PC-9 (cell line): ENCODE data around the gene NOBOX. TPM values are rescaled to one million over a fixed set of nuclear protein-coding genes. Genes with fewer than 3 reads are reported as not detected.

Experiments used
- BruUV-seq: library from RNA; stranded (reverse); fragments of 400-500 nt; replicated peaks from 2 replicates; lab custom pipeline; 2021; lab: Mats Ljungman, UMichigan
- CTCF ChIA-PET: fragments of 300-600 bp; sonication (Branson Sonifier 250); formaldehyde crosslinking; loops from one replicate; lab custom pipeline; 2022; ENCODE audit warnings: antibody characterized with exemption; lab: Charles Lee
- POLR2A ChIA-PET: fragments of 300-600 bp; sonication (Branson Sonifier 250); formaldehyde crosslinking; loops from one replicate; lab custom pipeline; 2022; ENCODE audit warnings: antibody characterized with exemption; ENCODE audit not compliant: unreplicated experiment; lab: Charles Lee
- DNase-seq, 2 experiments: peaks; one replicate each; pipeline versions ENCODE4 v3.0.0 to v3.0.0-alpha.2; 2015 to 2022; ENCODE audit warnings: mixed read lengths in 1 of 2
- H2AFZ ChIP-seq: fragments of 200-600 bp; sonication (generic); 2 replicates; pipeline ENCODE4 v1.8.1; 2017; ENCODE audit warnings: antibody characterized with exemption
- H3F3A ChIP-seq: fragments of 200-600 bp; sonication (generic); 2 replicates; pipeline ENCODE4 v1.8.1; 2017; ENCODE audit warnings: antibody characterized with exemption, mild to moderate bottlenecking, low read depth; ENCODE audit not compliant: insufficient read depth
- H3K27ac ChIP-seq: fragments of 200-600 bp; sonication (generic); 2 replicates; pipeline ENCODE4 v1.6.1; 2016; ENCODE audit warnings: mixed run types
- H3K27me3 ChIP-seq: fragments of 200-600 bp; sonication (generic); 2 replicates; pipeline ENCODE4 v1.6.1; 2016; ENCODE audit warnings: low read depth, mixed run types; ENCODE audit not compliant: insufficient read depth
- H3K36me3 ChIP-seq: fragments of 200-600 bp; sonication (generic); 2 replicates; pipeline ENCODE4 v1.6.1; 2016; ENCODE audit warnings: low read depth, mixed run types
- H3K4me1 ChIP-seq: fragments of 200-600 bp; sonication (generic); replicated peaks from 2 replicates; pipeline ENCODE4 v1.6.1; 2016; ENCODE audit warnings: mixed run types; ENCODE audit not compliant: insufficient read depth
- H3K4me2 ChIP-seq: fragments of 200-600 bp; sonication (generic); 2 replicates; pipeline ENCODE4 v1.6.1; 2017; ENCODE audit warnings: mixed run types
- H3K4me3 ChIP-seq: fragments of 200-600 bp; sonication (generic); 2 replicates; pipeline ENCODE4 v1.6.1; 2016; ENCODE audit warnings: mixed run types
- H3K79me2 ChIP-seq: fragments of 200-600 bp; sonication (generic); 2 replicates; pipeline ENCODE4 v1.6.1; 2017; ENCODE audit warnings: low read depth, mixed run types
- H3K9me2 ChIP-seq: fragments of 200-600 bp; sonication (generic); 2 replicates; pipeline ENCODE4 v1.8.1; 2017; ENCODE audit warnings: mild to moderate bottlenecking; ENCODE audit not compliant: insufficient read depth
- H3K9me3 ChIP-seq: fragments of 200-600 bp; sonication (generic); 2 replicates; pipeline ENCODE4 v1.8.1; 2016; ENCODE audit warnings: low read depth; ENCODE audit not compliant: insufficient read depth
- H4K20me1 ChIP-seq: fragments of 200-600 bp; sonication (generic); 2 replicates; pipeline ENCODE4 v1.8.1; 2017; ENCODE audit not compliant: insufficient read depth
- CTCF ChIP-seq: fragments of 200-600 bp; sonication (generic); conservative IDR thresholded peaks from 2 replicates; pipeline ENCODE4 v1.6.1; 2017; ENCODE audit warnings: mixed run types, antibody characterized with exemption, mild to moderate bottlenecking, moderate library complexity
- EZH2 ChIP-seq: fragments of 200-600 bp; sonication (generic); IDR thresholded peaks from 2 replicates; pipeline ENCODE4 v1.8.0; 2017; ENCODE audit warnings: antibody characterized with exemption, low read depth
- intact Hi-C: fragments of 100-400 bp; cut with micrococcal nuclease; formaldehyde crosslinking; loops from one replicate; pipeline ENCODE4 v1.10.0; 2022; ENCODE audit not compliant: unreplicated experiment
- total RNA-seq: library from RNA; stranded (reverse); gene quantifications from 2 replicates; pipeline ENCODE4 v1.2.3, GENCODE V29; 2021

NOBOX gene
- total RNA-seq, 1 experiment from 2014 or later, result not detected

GRCh38 chr7:144439717-144440205 lies 36.3 kb upstream of the NOBOX start:
- intact Hi-C loops, result no loop called here

GRCh38 chr7:144438759-144439158 lies 35.3 kb upstream of the NOBOX start:
- Histone ChIP-seq H3K27me3 (no peaks in the 10 kb centered on the region), H3K4me2 (no peak overlapping the region), H4K20me1 (no peaks in the 10 kb centered on the region), H3K9me3 (no peaks in the 10 kb centered on the region), H3K27ac (no peak overlapping the region), H3K4me3 (no peak overlapping the region), H3F3A (no peaks in the 10 kb centered on the region), H3K4me1 (no peaks in the 10 kb centered on the region), H3K9me2 (no peaks in the 10 kb centered on the region), H3K36me3 (no peaks in the 10 kb centered on the region), H2AFZ (no peak overlapping the region), H3K79me2 (no peaks in the 10 kb centered on the region)
- TF ChIP-seq EZH2, result no peak
- no peak for TF ChIP-seq CTCF
- intact Hi-C loops, result no loop called here
- POLR2A ChIA-PET, result no interaction called here
- DNase-seq, result no peak
- BruUV-seq, result no TSS peak
- CTCF ChIA-PET, result no interaction called here

More at GRCh38 chr7:144439717-144440205, 36.3 kb upstream of the NOBOX start:
- no peak for TF ChIP-seq CTCF
- no peak for TF ChIP-seq EZH2
- no TSS peak for BruUV-seq
- Histone ChIP-seq H3K4me2 (no peak overlapping the region), H3K27ac (no peak overlapping the region), H4K20me1 (no peaks in the 10 kb centered on the region), H3K4me3 (no peak overlapping the region), H3K9me2 (no peaks in the 10 kb centered on the region), H3K36me3 (no peaks in the 10 kb centered on the region), H3K27me3 (no peaks in the 10 kb centered on the region), H3K79me2 (no peaks in the 10 kb centered on the region), H3K9me3 (no peaks in the 10 kb centered on the region), H2AFZ (no peak overlapping the region), H3K4me1 (no peaks in the 10 kb centered on the region), H3F3A (no peaks in the 10 kb centered on the region)
- DNase-seq, result no peak
- ChIA-PET POLR2A (no interaction called here), CTCF (no interaction called here)

- ChIA-PET POLR2A (no interaction called here), CTCF (interaction anchor here (0.5 to 1.2 kb wide), 3 partner anchors 46 to 309 kb away, joined by 3 to 5 read pairs (median 4); no protein-coding TSS in a partner anchor)
- no TSS peak for BruUV-seq
- Histone ChIP-seq H3F3A (no peaks in the 10 kb centered on the region), H3K27ac (no peak overlapping the region), H3K79me2 (no peaks in the 10 kb centered on the region), H3K4me1 (no peaks in the 10 kb centered on the region), H4K20me1 (no peaks in the 10 kb centered on the region), H3K36me3 (no peaks in the 10 kb centered on the region), H3K27me3 (no peaks in the 10 kb centered on the region), H3K4me2 (no peak overlapping the region), H3K9me3 (no peaks in the 10 kb centered on the region), H2AFZ (no peak overlapping the region), H3K9me2 (no peaks in the 10 kb centered on the region), H3K4me3 (no peak overlapping the region)
- TF ChIP-seq CTCF (peak; percentile 88), EZH2 (no peak)
- DNase-seq, result peak; percentile 61 to 70
- intact Hi-C loops, result loop anchor here (1.0 kb wide), 1 partner anchor 45 kb away; no protein-coding TSS in a partner anchor
These were observed 34.1 kb upstream of the NOBOX start for GRCh38 chr7:144437370-144438191.
